CD4-positive, alpha-beta T cell (primary cell): ENCODE measurements around the gene F9. TPM values are rescaled to one million over a fixed set of nuclear protein-coding genes. Genes with fewer than 3 reads are reported as not detected.

Experiments
- ATAC-seq: fragments of 200-7000 bp; cut with Tn5 transposase; one replicate; pipeline ENCODE4 v1.10.0; 2022; ENCODE audit warnings: mild to moderate bottlenecking; ENCODE audit not compliant: poor library complexity
- CTCF ChIA-PET: fragments of 350-600 bp; sonication (Branson Sonifier 250); formaldehyde crosslinking; loops from one replicate; lab custom pipeline; 2021; ENCODE audit warnings: antibody characterized with exemption, inconsistent platforms; lab: Charles Lee
- POLR2A ChIA-PET: fragments of 350-600 bp; sonication (Branson Sonifier 250); formaldehyde crosslinking; loops from one replicate; lab custom pipeline; 2021; ENCODE audit warnings: antibody characterized with exemption, inconsistent platforms; lab: Charles Lee
- DNase-seq, 14 experiments: peaks; one replicate each; pipeline ENCODE4 v3.0.0-alpha.2; 2013 to 2020; ENCODE audit warnings: mixed read lengths in 2 of 14
- H3K27ac ChIP-seq, 2 donors: one replicate each; pipeline versions ENCODE4 v1.5.1 to v1.7.0; 2013; ENCODE audit warnings: low read length in 2 of 2, low read depth in 1 of 2, mild to moderate bottlenecking in 1 of 2
- H3K27me3 ChIP-seq, 2 experiments: 1 replicate in 1 of 2; 2 replicates in 1 of 2; pipeline versions ENCODE4 v1.6.1 to v1.7.0; 2013; ENCODE audit warnings: low read length in 2 of 2, control low read depth in 1 of 2, mild to moderate bottlenecking in 1 of 2, moderate library complexity in 1 of 2; ENCODE audit not compliant: insufficient read depth in 2 of 2, control insufficient read depth in 1 of 2
- H3K36me3 ChIP-seq: one replicate; pipeline ENCODE4 v1.6.1; 2013; ENCODE audit warnings: low read length, control low read depth; ENCODE audit not compliant: insufficient read depth
- H3K4me1 ChIP-seq: one replicate; pipeline ENCODE4 v1.6.1; 2013; ENCODE audit warnings: low read length, control low read depth; ENCODE audit not compliant: insufficient read depth
- H3K4me3 ChIP-seq: one replicate; pipeline ENCODE4 v1.5.1; 2013; ENCODE audit warnings: mild to moderate bottlenecking, low read length, moderate library complexity
- H3K9me3 ChIP-seq, 2 experiments: 1 replicate in 1 of 2; 2 replicates in 1 of 2; pipeline versions ENCODE4 v1.6.1 to v1.7.0; 2013; ENCODE audit warnings: low read length in 2 of 2, mild to moderate bottlenecking in 2 of 2, control low read depth in 1 of 2, moderate library complexity in 1 of 2; ENCODE audit not compliant: control insufficient read depth in 1 of 2, insufficient read depth in 1 of 2
- H3K27ac Mint-ChIP-seq: one replicate; pipeline ENCODE4 v1.8.0; 2020; ENCODE audit warnings: mixed read lengths
- H3K27me3 Mint-ChIP-seq: one replicate; pipeline ENCODE4 v1.8.0; 2021; ENCODE audit warnings: mixed read lengths
- H3K36me3 Mint-ChIP-seq: one replicate; pipeline ENCODE4 v1.8.0; 2021; ENCODE audit warnings: low read depth, mixed read lengths
- H3K4me1 Mint-ChIP-seq: one replicate; pipeline ENCODE4 v1.8.0; 2021; ENCODE audit warnings: low read depth, mixed read lengths
- H3K4me3 Mint-ChIP-seq: one replicate; pipeline ENCODE4 v1.8.0; 2020; ENCODE audit warnings: mild to moderate bottlenecking, mixed read lengths
- H3K9me3 Mint-ChIP-seq: one replicate; pipeline ENCODE4 v1.8.0; 2020; ENCODE audit warnings: mixed read lengths
- CTCF ChIP-seq: fragments of 200-600 bp; IDR thresholded peaks from one replicate; pipeline ENCODE4 v1.8.0; 2022; ENCODE audit warnings: antibody characterized with exemption, mild to moderate bottlenecking
- intact Hi-C, 2 experiments: fragments of 100-400 bp; cut with DNase I in 1 of 2; cut with micrococcal nuclease in 1 of 2; formaldehyde crosslinking; loops; one replicate each; pipeline versions ENCODE4 v1.15.1 to v1.9.0; 2023 to 2025; cut with DNase I, micrococcal nuclease
- total RNA-seq, 174 experiments: library from RNA in 2 of 174; stranded (reverse) in 2 of 174; gene quantifications; one replicate each; pipeline ENCODE4 v1.2.3 and lab custom pipeline; 2021 to 2026

F9 gene
- total RNA-seq, 2 experiments from 2014 or later = not detected

- no peaks in the 10 kb centered on the region for H3K27me3 ChIP-seq
- no peak overlapping the region for H3K27ac Mint-ChIP-seq
- no peaks in the 10 kb centered on the region for H3K9me3 ChIP-seq
- no peak overlapping the region for H3K4me3 Mint-ChIP-seq
- H3K4me3 ChIP-seq = no peak overlapping the region
- ATAC-seq (no peak), DNase-seq (no peak)
- no peaks in the 10 kb centered on the region for H3K4me1 Mint-ChIP-seq
- no peak overlapping the region for H3K27ac ChIP-seq
- intact Hi-C loops = no loop called here
- no peak for TF ChIP-seq CTCF
- no peaks in the 10 kb centered on the region for H3K36me3 Mint-ChIP-seq
- ChIA-PET CTCF (no interaction called here), POLR2A (no interaction called here)
- H3K9me3 Mint-ChIP-seq = no peaks in the 10 kb centered on the region
- no peaks in the 10 kb centered on the region for H3K4me1 ChIP-seq
- no peaks in the 10 kb centered on the region for H3K36me3 ChIP-seq
- H3K27me3 Mint-ChIP-seq = no peaks in the 10 kb centered on the region
These were observed 65.5 kb downstream of the F9 start for GRCh38 chrX:139596068-139596467.

- H3K4me3 Mint-ChIP-seq = no peak overlapping the region
- ChIA-PET POLR2A (no interaction called here), CTCF (no interaction called here)
- H3K4me1 Mint-ChIP-seq = no peaks in the 10 kb centered on the region
- no peak for TF ChIP-seq CTCF
- H3K9me3 Mint-ChIP-seq = no peaks in the 10 kb centered on the region
- no peak overlapping the region for H3K27ac Mint-ChIP-seq
- intact Hi-C loops = no loop called here
- H3K36me3 ChIP-seq = no peaks in the 10 kb centered on the region
- DNase-seq (no peak), ATAC-seq (no peak)
- no peaks in the 10 kb centered on the region for H3K36me3 Mint-ChIP-seq
- no peaks in the 10 kb centered on the region for H3K27me3 ChIP-seq
- H3K4me1 ChIP-seq = no peaks in the 10 kb centered on the region
- H3K27me3 Mint-ChIP-seq = no peaks in the 10 kb centered on the region
- H3K9me3 ChIP-seq = no peaks in the 10 kb centered on the region
- no peak overlapping the region for H3K27ac ChIP-seq
- no peak overlapping the region for H3K4me3 ChIP-seq
These were observed 69.6 kb downstream of the F9 start for GRCh38 chrX:139600105-139600504.

Other genes with a start within 250 kb of the F9 start
- gene MCF2, start 177.4 kb downstream of the F9 start, total RNA-seq = 1 to 10 TPM in 1 of 2 experiments, under 1 TPM in 1; 0.89 to 1.1 TPM